A549 (cell line): ENCODE results near the gene C1QTNF3. TPM values are rescaled to one million over a fixed set of nuclear protein-coding genes. Genes with fewer than 3 reads are reported as not detected.

Source experiments
- ATAC-seq, 2 experiments: fragments of 200-7000 bp in 1 of 2; fragments of >200 bp in 1 of 2; cut with Nextera tagmentation in 1 of 2; cut with Tn5 transposase in 1 of 2; 3 replicates each; pipeline versions ENCODE4 v1.8.0 to v1.9.1; 2018 to 2020; ENCODE audit warnings: mild to moderate bottlenecking in 1 of 2, moderate library complexity in 1 of 2
- CTCF ChIA-PET: fragments of 300-600 bp; sonication (Branson Sonifier 250); formaldehyde crosslinking; extraction: SDS; loops from one replicate; lab custom pipeline; 2021; ENCODE audit warnings: antibody characterized with exemption, inconsistent platforms; lab: Yijun Ruan, JAX
- POLR2A ChIA-PET: fragments of 350-600 bp; formaldehyde crosslinking; extraction: SDS; loops from one replicate; lab custom pipeline; 2021; ENCODE audit warnings: antibody characterized with exemption, inconsistent platforms; lab: Yijun Ruan, JAX
- DNase-seq, 2 experiments: peaks; one replicate each; pipeline versions ENCODE4 v3.0.0 to v3.0.0-alpha.2; 2011 to 2016; ENCODE audit warnings: low read depth in 1 of 2, low spot score in 1 of 2
- FAIRE-seq: peaks from 2 replicates; lab custom pipeline; 2011; peaks lifted over from hg19 to GRCh38; lab: Jason Lieb, UNC
- H3K27ac ChIP-seq, 2 experiments: fragments of >200 bp; sonication (Bioruptor Twin); formaldehyde crosslinking; 3 replicates each; pipeline ENCODE4 v1.5.1; 2016 to 2017
- H3K4me1 ChIP-seq: fragments of >200 bp; sonication (Bioruptor Twin); formaldehyde crosslinking; 3 replicates; pipeline ENCODE4 v1.6.1; 2016
- H3K4me2 ChIP-seq: fragments of >200 bp; sonication (Bioruptor Twin); formaldehyde crosslinking; 3 replicates; pipeline ENCODE4 v1.6.1; 2016
- H3K4me3 ChIP-seq: fragments of >200 bp; sonication (Bioruptor Twin); formaldehyde crosslinking; 3 replicates; pipeline ENCODE4 v1.5.1; 2016
- H3K9me3 ChIP-seq: fragments of >200 bp; sonication (Bioruptor Twin); formaldehyde crosslinking; 3 replicates; pipeline ENCODE4 v1.6.1; 2016
- CBX2 ChIP-seq: fragments of 200-600 bp; sonication (generic); IDR thresholded peaks from 2 replicates; pipeline ENCODE4 v1.6.1; 2016; ENCODE audit warnings: low read depth, mild to moderate bottlenecking, borderline replicate concordance
- CEBPB ChIP-seq, 2 experiments: fragments of >200 bp in 1 of 2; sonication (Bioruptor Twin) in 1 of 2; formaldehyde crosslinking in 1 of 2; IDR thresholded peaks; 2 replicates each; pipeline ENCODE4 v1.6.1; 2012 to 2016
- CHD4 ChIP-seq: fragments of 200-600 bp; sonication (generic); IDR thresholded peaks from 2 replicates; pipeline ENCODE4 v1.6.1; 2016; ENCODE audit warnings: antibody characterized with exemption, mild to moderate bottlenecking, borderline replicate concordance
- E2F6 ChIP-seq: IDR thresholded peaks from 2 replicates; pipeline ENCODE4 v1.6.1; 2012; ENCODE audit warnings: low read depth, borderline replicate concordance
- EP300 ChIP-seq, 2 experiments: fragments of >200 bp; sonication (Bioruptor Twin); formaldehyde crosslinking; IDR thresholded peaks; 2 replicates in 1 of 2; 3 replicates in 1 of 2; pipeline ENCODE4 v1.6.1; 2016 to 2017
- FOSB ChIP-seq: fragments of 250-450 bp; sonication (Bioruptor Pico); IDR thresholded peaks from 2 replicates; pipeline ENCODE4 v1.5.0; 2020; ENCODE audit warnings: mild to moderate bottlenecking, moderate library complexity
- FOXS1 ChIP-seq: fragments of 250-450 bp; sonication (Bioruptor Pico); IDR thresholded peaks from 2 replicates; pipeline ENCODE4 v1.5.0; 2020; ENCODE audit warnings: mild to moderate bottlenecking, moderate library complexity
- GATA3 ChIP-seq: IDR thresholded peaks from 2 replicates; pipeline ENCODE4 v1.6.1; 2012; ENCODE audit warnings: borderline replicate concordance
- HDAC2 ChIP-seq: fragments of 200-600 bp; sonication (generic); IDR thresholded peaks from 2 replicates; pipeline ENCODE4 v1.6.1; 2016
- HEYL ChIP-seq: fragments of 250-450 bp; sonication (Bioruptor Pico); IDR thresholded peaks from 2 replicates; pipeline ENCODE4 v1.8.0; 2021; ENCODE audit warnings: mild to moderate bottlenecking, moderate library complexity
- JUN ChIP-seq, 2 experiments: fragments of >200 bp; sonication (Bioruptor Twin); formaldehyde crosslinking; IDR thresholded peaks; 2 replicates in 1 of 2; 3 replicates in 1 of 2; pipeline ENCODE4 v1.6.1; 2016 to 2017
- KDM5A ChIP-seq: fragments of 200-600 bp; sonication (generic); IDR thresholded peaks from 2 replicates; pipeline ENCODE4 v1.6.1; 2016; ENCODE audit warnings: antibody characterized with exemption, mild to moderate bottlenecking
- MAZ ChIP-seq: fragments of 150-350 bp; IDR thresholded peaks from 2 replicates; pipeline ENCODE4 v1.6.1; 2014; ENCODE audit warnings: antibody characterized with exemption, low read depth, low read length, borderline replicate concordance
- MYC ChIP-seq: IDR thresholded peaks from 2 replicates; pipeline ENCODE4 v1.6.1; 2012; ENCODE audit warnings: mild to moderate bottlenecking, inconsistent platforms, low read length, improper control_type of control experiment, borderline replicate concordance
- NPAS2 ChIP-seq: fragments of 250-450 bp; sonication (Bioruptor Pico); IDR thresholded peaks from 2 replicates; pipeline ENCODE4 v1.8.0; 2022; ENCODE audit warnings: mild to moderate bottlenecking, moderate library complexity, borderline replicate concordance
- NR3C1 ChIP-seq: fragments of >200 bp; sonication (Bioruptor Twin); formaldehyde crosslinking; IDR thresholded peaks from 3 replicates; pipeline ENCODE4 v1.6.1; 2017
- PBX3 ChIP-seq: IDR thresholded peaks from 2 replicates; pipeline ENCODE4 v1.6.1; 2012
- PHF8 ChIP-seq: fragments of 200-600 bp; sonication (generic); IDR thresholded peaks from 2 replicates; pipeline ENCODE4 v1.6.1; 2016; ENCODE audit warnings: low read depth, mild to moderate bottlenecking, antibody characterized with exemption, moderate library complexity, borderline replicate concordance
- RARB ChIP-seq: fragments of 250-450 bp; sonication (Bioruptor Pico); IDR thresholded peaks from 2 replicates; pipeline ENCODE4 v1.8.0; 2021; ENCODE audit warnings: mild to moderate bottlenecking, moderate library complexity
- RCOR1 ChIP-seq: fragments of 150-350 bp; IDR thresholded peaks from 2 replicates; pipeline ENCODE4 v1.6.1; 2014; ENCODE audit warnings: antibody characterized with exemption, low read length, low read depth
- REST ChIP-seq: fragments of 200-600 bp; sonication (generic); IDR thresholded peaks from 2 replicates; pipeline ENCODE4 v1.6.1; 2016; ENCODE audit warnings: antibody characterized with exemption, mild to moderate bottlenecking, moderate library complexity
- RFX5 ChIP-seq: fragments of 450-650 bp; IDR thresholded peaks from 2 replicates; pipeline ENCODE4 v1.7.1; 2014; ENCODE audit warnings: antibody characterized with exemption, mild to moderate bottlenecking, moderate library complexity
- SREBF2 ChIP-seq: fragments of 450-650 bp; IDR thresholded peaks from 2 replicates; pipeline ENCODE4 v1.6.1; 2014; ENCODE audit warnings: mild to moderate bottlenecking, moderate library complexity
- TFCP2L1 ChIP-seq: fragments of 250-450 bp; sonication (Bioruptor Pico); IDR thresholded peaks from 2 replicates; pipeline ENCODE4 v1.5.0; 2021; ENCODE audit warnings: mild to moderate bottlenecking
- USF2 ChIP-seq: fragments of 450-650 bp; IDR thresholded peaks from 2 replicates; pipeline ENCODE4 v1.6.1; 2014; ENCODE audit warnings: antibody characterized with exemption
- WGBS: methylation state at CpG from one replicate; pipeline ENCODE4 v1.1.6; 2017; ENCODE audit errors: missing lambda C conversion rate; 5-methylcytosine and 5-hydroxymethylcytosine counted together
- polyA plus RNA-seq, 4 experiments: library from polyadenylated mRNA; depleted of rRNA in 3 of 4; stranded (reverse); fragments of >200 nt; fragmentation: RNase III in 1 of 4; extraction: RNeasy Plus Mini Kit Qiagen cat#74134 plus additional on column Dnase treatment in 1 of 4; gene quantifications; 2 replicates in 3 of 4; 3 replicates in 1 of 4; pipeline ENCODE4 v1.2.3, GENCODE V29; 2011 to 2017

Gene C1QTNF3
- polyA plus RNA-seq, 2 of the 4 experiments (the other 2 are of a cell fraction): 0.26 to 1.4 TPM

GRCh38 chr5:34042321-34042720 is 692 bp downstream of the C1QTNF3 start:
- Histone ChIP-seq H3K9me3 (no peaks in the 10 kb centered on the region), H3K4me2 (no peak overlapping the region), H3K4me3 (no peak overlapping the region), H3K27ac (no peak overlapping the region), H3K4me1 (peaks cover 8% of the 10 kb centered on the region; the same call in 2 of the 3 replicates)
- ChIA-PET POLR2A (no interaction called here), CTCF (no interaction called here)
- no peak for FAIRE-seq
- WGBS: 78% methylated on average over 7 of the region's 7 CpGs
- TF ChIP-seq E2F6 (no peak), EP300 (IDR thresholded peaks at IDR 0.05) (no peak), FOSB (no peak), NPAS2 (CRISPR knock-in tag) (no peak), GATA3 (no peak), FOXS1 (no peak), CHD4 (no peak), RARB (CRISPR knock-in tag) (no peak), REST (no peak), HEYL (CRISPR knock-in tag) (no peak), NR3C1 (no peak), TFCP2L1 (CRISPR knock-in tag) (no peak), SREBF2 (no peak), KDM5A (no peak)
- no peak for ATAC-seq
- DNase-seq: no peak

GRCh38 chr5:34041247-34041972 is 1.6 kb downstream of the C1QTNF3 start:
- no peak overlapping the region for H3K4me2 ChIP-seq
- no peak for TF ChIP-seq RCOR1
- TF ChIP-seq HEYL (CRISPR knock-in tag): no peak
- no peak for TF ChIP-seq CHD4
- H3K4me3 ChIP-seq: no peak overlapping the region
- H3K4me1 ChIP-seq: peaks cover 8% of the 10 kb centered on the region; the same call in 2 of the 3 replicates
- CTCF ChIA-PET: no interaction called here
- ATAC-seq: no peak
- POLR2A ChIA-PET: no interaction called here
- 93% methylated on average over 1 of the region's 1 CpG for WGBS
- no peaks in the 10 kb centered on the region for H3K9me3 ChIP-seq
- no peak for FAIRE-seq
- no peak for DNase-seq
- no peak overlapping the region for H3K27ac ChIP-seq

- FAIRE-seq: no peak
- Histone ChIP-seq H3K4me2 (no peak overlapping the region), H3K27ac (no peak overlapping the region), H3K9me3 (no peaks in the 10 kb centered on the region), H3K4me1 (no peaks in the 10 kb centered on the region), H3K4me3 (no peak overlapping the region)
- POLR2A ChIA-PET: no interaction called here
- TF ChIP-seq MAZ (no peak), KDM5A (no peak), HDAC2 (no peak), USF2 (no peak), RCOR1 (no peak), NPAS2 (CRISPR knock-in tag) (no peak), RFX5 (no peak), PHF8 (no peak), PBX3 (no peak), MYC (no peak), CHD4 (no peak), JUN (IDR thresholded peaks at IDR 0.05) (no peak), CEBPB (IDR thresholded peaks at IDR 0.05) (no peak), CBX2 (no peak)
- ATAC-seq: no peak
- 23% methylated on average over 3 of the region's 3 CpGs for WGBS
- CTCF ChIA-PET: interaction anchor here (1.3 to 1.4 kb wide), 2 partner anchors 9 to 43 kb away, joined by 3 to 4 read pairs; no protein-coding TSS in a partner anchor
- no peak for DNase-seq
Observed at GRCh38 chr5:34040472-34040871, 2.5 kb downstream of the C1QTNF3 start.
